Activated CD8-positive, alpha-beta T cell treated with anti-CD3 and anti-CD28 coated beads for 36 hours (primary cell): ENCODE results near the gene COG3. TPM values are rescaled to one million over a fixed set of nuclear protein-coding genes. Genes with fewer than 3 reads are reported as not detected.

Source experiments
- ATAC-seq: fragments of 200-7000 bp; cut with Tn5 transposase; one replicate; pipeline ENCODE4 v1.10.0; 2021; ENCODE audit warnings: mild to moderate bottlenecking, moderate library complexity
- CTCF ChIA-PET: fragments of 350-600 bp; sonication (Branson Sonifier 250); formaldehyde crosslinking; loops from one replicate; lab custom pipeline; 2021; ENCODE audit warnings: antibody characterized with exemption; lab: Charles Lee
- POLR2A ChIA-PET: fragments of 350-600 bp; sonication (Branson Sonifier 250); formaldehyde crosslinking; loops from one replicate; lab custom pipeline; 2021; ENCODE audit warnings: antibody characterized with exemption; lab: Charles Lee
- DNase-seq: peaks from one replicate; pipeline ENCODE4 v3.0.0-alpha.2; 2020
- H3K27ac Mint-ChIP-seq: one replicate; pipeline ENCODE4 v1.8.0; 2021; ENCODE audit warnings: mild to moderate bottlenecking, mixed read lengths
- H3K27me3 Mint-ChIP-seq: one replicate; pipeline ENCODE4 v1.8.0; 2021; ENCODE audit warnings: mixed read lengths
- H3K36me3 Mint-ChIP-seq: one replicate; pipeline ENCODE4 v1.8.0; 2021; ENCODE audit warnings: low read depth, mixed read lengths
- H3K4me1 Mint-ChIP-seq: one replicate; pipeline ENCODE4 v1.8.0; 2021; ENCODE audit warnings: low read depth, mixed read lengths
- H3K4me3 Mint-ChIP-seq: one replicate; pipeline ENCODE4 v1.8.0; 2021; ENCODE audit warnings: mild to moderate bottlenecking, moderate library complexity, mixed read lengths
- H3K9me3 Mint-ChIP-seq: one replicate; pipeline ENCODE4 v1.8.0; 2021; ENCODE audit warnings: mixed read lengths
- intact Hi-C: fragments of 100-400 bp; cut with micrococcal nuclease; formaldehyde crosslinking; loops from one replicate; pipeline ENCODE4 v1.10.0; 2022
- total RNA-seq, 2 experiments: library from RNA; stranded (reverse); gene quantifications; one replicate each; pipeline ENCODE4 v1.2.3, GENCODE V29; 2021
- TF ChIP-seq, protein P1 (sequence below): fragments of 200-600 bp; IDR thresholded peaks from one replicate; pipeline ENCODE4 v1.8.0; 2022; ENCODE audit warnings: antibody characterized with exemption, mild to moderate bottlenecking

The COG3 gene
- total RNA-seq, 2 experiments from 2014 or later: 19.9 to 22.1 TPM

DNA sequence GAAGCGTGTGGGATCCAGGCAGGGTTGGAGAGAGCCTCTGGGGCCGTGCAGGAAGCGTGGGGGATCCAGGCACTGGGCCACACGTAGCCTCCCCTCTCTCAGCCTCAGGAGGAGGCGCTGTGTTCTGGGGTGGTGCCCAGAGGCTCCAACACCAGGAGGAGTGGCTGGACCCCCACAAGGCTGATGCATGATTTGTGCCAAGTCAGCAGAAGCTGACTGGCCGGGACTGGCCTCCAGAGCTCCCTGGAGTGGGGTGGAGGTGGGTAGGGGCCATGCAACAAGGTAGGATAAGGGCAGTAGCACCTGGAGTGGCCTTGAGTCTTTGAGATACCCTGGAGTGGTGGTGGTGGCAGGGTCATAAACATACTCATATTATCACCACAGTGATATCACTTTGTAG lies 75.5 kb downstream of the COG3 start:
- intact Hi-C loops: no loop called here
- Mint-ChIP-seq H3K27me3 (no peaks in the 10 kb centered on the region), H3K36me3 (no peaks in the 10 kb centered on the region), H3K4me1 (peaks cover 5% of the 10 kb centered on the region), H3K4me3 (no peak overlapping the region), H3K9me3 (no peaks in the 10 kb centered on the region), H3K27ac (no peak overlapping the region)
- no peak for DNase-seq
- CTCF ChIA-PET: no interaction called here
- no peak for ATAC-seq
- TF ChIP-seq, protein P1, sequence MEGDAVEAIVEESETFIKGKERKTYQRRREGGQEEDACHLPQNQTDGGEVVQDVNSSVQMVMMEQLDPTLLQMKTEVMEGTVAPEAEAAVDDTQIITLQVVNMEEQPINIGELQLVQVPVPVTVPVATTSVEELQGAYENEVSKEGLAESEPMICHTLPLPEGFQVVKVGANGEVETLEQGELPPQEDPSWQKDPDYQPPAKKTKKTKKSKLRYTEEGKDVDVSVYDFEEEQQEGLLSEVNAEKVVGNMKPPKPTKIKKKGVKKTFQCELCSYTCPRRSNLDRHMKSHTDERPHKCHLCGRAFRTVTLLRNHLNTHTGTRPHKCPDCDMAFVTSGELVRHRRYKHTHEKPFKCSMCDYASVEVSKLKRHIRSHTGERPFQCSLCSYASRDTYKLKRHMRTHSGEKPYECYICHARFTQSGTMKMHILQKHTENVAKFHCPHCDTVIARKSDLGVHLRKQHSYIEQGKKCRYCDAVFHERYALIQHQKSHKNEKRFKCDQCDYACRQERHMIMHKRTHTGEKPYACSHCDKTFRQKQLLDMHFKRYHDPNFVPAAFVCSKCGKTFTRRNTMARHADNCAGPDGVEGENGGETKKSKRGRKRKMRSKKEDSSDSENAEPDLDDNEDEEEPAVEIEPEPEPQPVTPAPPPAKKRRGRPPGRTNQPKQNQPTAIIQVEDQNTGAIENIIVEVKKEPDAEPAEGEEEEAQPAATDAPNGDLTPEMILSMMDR: no peak
- POLR2A ChIA-PET: no interaction called here

DNA sequence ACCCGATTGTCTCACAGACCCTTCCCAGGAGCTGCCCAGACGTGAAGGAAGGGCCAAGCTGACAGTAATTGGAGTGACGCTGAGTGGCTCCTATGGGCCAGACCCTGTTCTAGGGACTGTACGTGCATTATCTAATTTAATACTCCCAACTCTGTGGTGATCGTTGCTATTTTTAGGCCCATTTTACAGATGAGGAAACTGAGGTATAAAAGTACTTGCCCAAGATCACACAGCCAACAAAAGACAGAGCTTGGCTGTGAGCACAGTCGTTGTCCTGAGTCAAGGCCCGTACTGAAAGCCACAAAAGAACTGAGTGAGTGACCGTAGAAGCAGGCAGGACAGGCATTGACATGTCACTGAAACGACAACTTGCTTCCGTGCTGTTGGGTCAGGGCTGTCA lies 76.1 kb downstream of the COG3 start:
- Mint-ChIP-seq H3K4me1 (peaks cover 5% of the 10 kb centered on the region), H3K27ac (no peak overlapping the region), H3K36me3 (no peaks in the 10 kb centered on the region), H3K27me3 (no peaks in the 10 kb centered on the region), H3K4me3 (no peak overlapping the region), H3K9me3 (no peaks in the 10 kb centered on the region)
- CTCF ChIA-PET: no interaction called here
- TF ChIP-seq, protein P1: no peak
- intact Hi-C loops: no loop called here
- ATAC-seq (no peak), DNase-seq (no peak)
- POLR2A ChIA-PET: no interaction called here

DNA sequence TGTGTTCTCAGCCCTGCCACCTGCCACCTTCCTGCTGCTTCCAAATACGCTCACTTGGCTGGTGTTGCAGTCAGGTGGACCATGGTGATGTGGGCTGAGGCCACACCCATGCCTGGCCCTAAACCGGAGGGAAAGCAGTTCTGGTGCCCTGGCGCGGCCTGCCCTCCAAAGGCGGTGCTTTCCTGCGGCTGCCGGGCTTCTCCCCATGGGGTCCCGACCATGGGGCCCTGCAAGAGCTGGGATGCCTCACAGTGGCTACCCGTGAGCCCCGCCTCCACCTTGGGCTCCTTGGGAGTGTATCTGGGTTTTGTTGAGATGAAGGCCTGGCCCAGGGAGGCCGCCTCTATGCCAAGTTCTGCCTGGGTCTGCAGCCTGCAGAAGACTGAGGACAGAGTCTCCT lies 77.1 kb downstream of the COG3 start:
- Mint-ChIP-seq H3K27ac (no peak overlapping the region), H3K36me3 (no peaks in the 10 kb centered on the region), H3K9me3 (no peaks in the 10 kb centered on the region), H3K4me3 (no peak overlapping the region), H3K4me1 (peaks cover 5% of the 10 kb centered on the region), H3K27me3 (no peaks in the 10 kb centered on the region)
- intact Hi-C loops: no loop called here
- no peak for ATAC-seq
- TF ChIP-seq, protein P1: no peak
- ChIA-PET CTCF (no interaction called here), POLR2A (no interaction called here)
- no peak for DNase-seq

DNA sequence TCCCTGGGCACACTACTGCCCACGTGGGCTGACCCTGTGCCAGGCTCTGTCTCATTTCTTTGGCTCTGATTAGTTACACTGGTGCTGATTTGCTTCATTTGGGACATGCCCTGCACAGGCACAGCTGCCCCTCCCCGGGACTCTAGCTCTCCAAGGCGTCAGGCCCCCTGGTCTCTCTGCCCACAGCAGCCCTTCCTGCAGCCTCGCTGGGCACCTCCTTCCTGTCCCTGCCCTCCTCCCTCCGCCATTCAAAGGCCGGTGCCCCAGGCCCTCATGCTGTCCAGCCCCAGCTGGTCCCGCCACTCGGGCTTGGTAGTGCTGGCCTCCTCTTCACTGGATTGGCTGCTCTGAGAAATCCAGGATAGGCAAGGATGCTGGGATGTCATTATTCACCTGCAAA lies 77.7 kb downstream of the COG3 start:
- Mint-ChIP-seq H3K4me1 (no peaks in the 10 kb centered on the region), H3K36me3 (no peaks in the 10 kb centered on the region), H3K27me3 (no peaks in the 10 kb centered on the region), H3K9me3 (no peaks in the 10 kb centered on the region), H3K27ac (no peak overlapping the region), H3K4me3 (no peak overlapping the region)
- TF ChIP-seq, protein P1: no peak
- DNase-seq (no peak), ATAC-seq (no peak)
- ChIA-PET CTCF (no interaction called here), POLR2A (no interaction called here)
- intact Hi-C loops: no loop called here

DNA sequence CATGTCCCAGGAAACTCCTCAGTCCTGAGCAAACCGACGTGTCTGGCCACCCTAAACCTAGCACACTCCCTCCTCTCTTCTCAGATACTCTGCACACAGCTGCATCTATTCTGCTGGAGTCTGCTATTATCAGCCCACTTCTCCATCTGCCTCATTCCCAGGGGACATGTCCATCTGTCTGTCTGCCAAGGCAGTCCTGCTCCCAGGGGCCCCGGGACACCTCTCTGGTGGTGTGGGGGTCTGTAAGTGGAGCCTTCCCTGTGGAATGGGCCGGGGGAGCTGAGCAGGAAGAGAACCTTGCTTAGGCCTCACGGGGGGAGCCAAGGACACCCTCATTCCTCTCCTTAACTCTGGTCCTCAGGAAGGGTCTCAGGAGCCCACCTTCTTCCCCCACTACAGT lies 78.1 kb downstream of the COG3 start:
- Mint-ChIP-seq H3K27ac (no peak overlapping the region), H3K27me3 (no peaks in the 10 kb centered on the region), H3K4me1 (no peaks in the 10 kb centered on the region), H3K9me3 (no peaks in the 10 kb centered on the region), H3K4me3 (no peak overlapping the region), H3K36me3 (no peaks in the 10 kb centered on the region)
- TF ChIP-seq, protein P1: no peak
- intact Hi-C loops: no loop called here
- ChIA-PET CTCF (no interaction called here), POLR2A (no interaction called here)
- DNase-seq (no peak), ATAC-seq (no peak)
